CD14-positive monocyte (primary cell): ENCODE results near the gene YKT6. TPM values are rescaled to one million over a fixed set of nuclear protein-coding genes. Genes with fewer than 3 reads are reported as not detected.

Experiments used
- DNase-seq, 3 donors: peaks; one replicate each; pipeline ENCODE4 v3.0.0-alpha.2; 2011 to 2022
- H2AFZ ChIP-seq: 2 replicates; pipeline ENCODE4 v1.6.0; 2012; ENCODE audit warnings: mild to moderate bottlenecking, low read depth, low read length, inconsistent platforms; ENCODE audit not compliant: insufficient read depth, poor library complexity, severe bottlenecking
- H3K27ac ChIP-seq, 2 donors: 1 replicate in 1 of 2; 2 replicates in 1 of 2; pipeline ENCODE4 v1.5.1; 2012 to 2013; ENCODE audit warnings: low read length in 2 of 2, control low read depth in 1 of 2, inconsistent platforms in 1 of 2, low read depth in 1 of 2, mild to moderate bottlenecking in 1 of 2
- H3K27me3 ChIP-seq, 2 donors: one replicate each; pipeline versions ENCODE4 v1.6.0 to v1.6.1; 2011 to 2013; ENCODE audit warnings: low read length in 2 of 2; ENCODE audit not compliant: control insufficient read depth in 2 of 2, insufficient read depth in 2 of 2
- H3K36me3 ChIP-seq, 2 donors: replicated peaks in 1 of 2; 1 replicate in 1 of 2; 2 replicates in 1 of 2; pipeline versions ENCODE4 v1.5.1 to v1.6.1; 2012 to 2013; ENCODE audit warnings: low read length in 2 of 2, control low read depth in 1 of 2, inconsistent platforms in 1 of 2, mild to moderate bottlenecking in 1 of 2; ENCODE audit not compliant: insufficient read depth in 2 of 2, control insufficient read depth in 1 of 2
- H3K4me1 ChIP-seq, 2 donors: 1 replicate in 1 of 2; 2 replicates in 1 of 2; pipeline versions ENCODE4 v1.5.1 to v1.6.1; 2012 to 2013; ENCODE audit warnings: low read length in 2 of 2, control low read depth in 1 of 2, inconsistent platforms in 1 of 2, mild to moderate bottlenecking in 1 of 2, moderate library complexity in 1 of 2; ENCODE audit not compliant: insufficient read depth in 2 of 2, control insufficient read depth in 1 of 2
- H3K4me2 ChIP-seq: replicated peaks from 2 replicates; pipeline ENCODE3; 2012; ENCODE audit warnings: low read length, moderate library complexity, mild to moderate bottlenecking; ENCODE audit not compliant: poor library complexity, severe bottlenecking; ENCODE audit errors: extremely low read depth
- H3K4me3 ChIP-seq, 3 experiments: fragments of 200-600 bp in 1 of 3; sonication (generic) in 1 of 3; replicated peaks in 1 of 3; 1 replicate in 2 of 3; 2 replicates in 1 of 3; pipeline ENCODE4 v1.5.1; 2011 to 2013; ENCODE audit warnings: low read length in 3 of 3, mild to moderate bottlenecking in 3 of 3, control low read depth in 2 of 3, low read depth in 2 of 3, inconsistent platforms in 1 of 3, moderate library complexity in 1 of 3
- H3K79me2 ChIP-seq: 2 replicates; pipeline ENCODE4 v1.6.0; 2012; ENCODE audit warnings: mild to moderate bottlenecking, control low read depth, inconsistent platforms, low read length, moderate library complexity; ENCODE audit not compliant: insufficient read depth
- H3K9ac ChIP-seq: 2 replicates; pipeline ENCODE4 v1.6.0; 2017; ENCODE audit warnings: low read length, mild to moderate bottlenecking; ENCODE audit not compliant: insufficient read depth, poor library complexity, severe bottlenecking
- H3K9me3 ChIP-seq, 2 donors: replicated peaks in 1 of 2; 1 replicate in 1 of 2; 2 replicates in 1 of 2; pipeline versions ENCODE4 v1.5.1 to v1.6.1; 2012 to 2013; ENCODE audit warnings: low read length in 2 of 2, control low read depth in 1 of 2; ENCODE audit not compliant: control insufficient read depth in 1 of 2, insufficient read depth in 1 of 2
- H4K20me1 ChIP-seq: 2 replicates; pipeline ENCODE4 v1.6.0; 2012; ENCODE audit warnings: mild to moderate bottlenecking, low read length, control low read depth, moderate library complexity; ENCODE audit not compliant: insufficient read depth
- H3K27ac Mint-ChIP-seq, 7 donors: one replicate each; pipeline ENCODE4 v1.8.0; 2020; ENCODE audit warnings: mild to moderate bottlenecking in 7 of 7, mixed read lengths in 7 of 7, moderate library complexity in 6 of 7, inconsistent platforms in 2 of 7
- H3K27me3 Mint-ChIP-seq, 3 donors: one replicate each; pipeline ENCODE4 v1.8.0; 2021 to 2022; ENCODE audit warnings: low read depth in 3 of 3, mild to moderate bottlenecking in 3 of 3, mixed read lengths in 3 of 3, moderate library complexity in 3 of 3, inconsistent platforms in 1 of 3
- H3K36me3 Mint-ChIP-seq, 2 donors: one replicate each; pipeline ENCODE4 v1.8.0; 2020; ENCODE audit warnings: mixed read lengths in 2 of 2, inconsistent platforms in 1 of 2, mild to moderate bottlenecking in 1 of 2
- H3K4me1 Mint-ChIP-seq: one replicate; pipeline ENCODE4 v1.8.0; 2020; ENCODE audit warnings: mild to moderate bottlenecking, mixed read lengths
- H3K4me3 Mint-ChIP-seq, 2 donors: one replicate each; pipeline ENCODE4 v1.8.0; 2020; ENCODE audit warnings: mild to moderate bottlenecking in 2 of 2, mixed read lengths in 2 of 2, moderate library complexity in 1 of 2
- H3K9me3 Mint-ChIP-seq, 7 donors: one replicate each; pipeline ENCODE4 v1.8.0; 2020 to 2022; ENCODE audit warnings: mixed read lengths in 7 of 7, mild to moderate bottlenecking in 6 of 7, moderate library complexity in 6 of 7, inconsistent platforms in 2 of 7
- WGBS: methylation state at CpG from one replicate; pipeline ENCODE4 v1.1.5; 2013; ENCODE audit warnings: missing lambda C conversion rate; ENCODE audit not compliant: insufficient coverage; 5-methylcytosine and 5-hydroxymethylcytosine counted together
- intact Hi-C, 2 donors: fragments of 100-400 bp; cut with micrococcal nuclease; formaldehyde crosslinking; loops; one replicate each; pipeline versions ENCODE4 v1.15.0 to v1.15.1; 2023
- polyA plus RNA-seq, 3 donors: library from polyadenylated mRNA; depleted of rRNA in 1 of 3; unstranded in 2 of 3; stranded (reverse) in 1 of 3; fragments of 300-500 nt in 2 of 3; fragments of >200 nt in 1 of 3; fragmentation: Illumina TruSeq in 2 of 3; gene quantifications; 1 replicate in 2 of 3; 2 replicates in 1 of 3; pipeline ENCODE4 v1.2.3, GENCODE V29; 2012 to 2021
- TF ChIP-seq, protein P1 (sequence below): fragments of 200-600 bp; IDR thresholded peaks from one replicate; pipeline ENCODE4 v1.8.0; 2022; ENCODE audit warnings: antibody characterized with exemption, mild to moderate bottlenecking

The YKT6 gene
- polyA plus RNA-seq, 3 donors: 26.4 to 45.7 (median 35.2) TPM

- Histone ChIP-seq H3K9ac (no peak overlapping the region), H4K20me1 (no peaks in the 10 kb centered on the region), H3K36me3 (no peaks in the 10 kb centered on the region), H3K27me3 (no peaks in the 10 kb centered on the region), H3K27ac (no peak overlapping the region), H3K4me2 (no peak overlapping the region), H2AFZ (no peak overlapping the region), H3K4me1 (no peaks in the 10 kb centered on the region), H3K4me3 (no peak overlapping the region), H3K79me2 (no peaks in the 10 kb centered on the region), H3K9me3 (no peaks in the 10 kb centered on the region)
- H3K27ac Mint-ChIP-seq: peak overlapping the region in 1 of 7 donors; percentile 50
- H3K27me3 Mint-ChIP-seq: peaks cover 0 to 4% (median 1%) of the 10 kb centered on the region in 3 donors
- H3K4me3 Mint-ChIP-seq: no peak overlapping the region
- WGBS: 89% methylated on average over 6 of the region's 10 CpGs
- H3K36me3 Mint-ChIP-seq: no peaks in the 10 kb centered on the region
- TF ChIP-seq, protein P1, sequence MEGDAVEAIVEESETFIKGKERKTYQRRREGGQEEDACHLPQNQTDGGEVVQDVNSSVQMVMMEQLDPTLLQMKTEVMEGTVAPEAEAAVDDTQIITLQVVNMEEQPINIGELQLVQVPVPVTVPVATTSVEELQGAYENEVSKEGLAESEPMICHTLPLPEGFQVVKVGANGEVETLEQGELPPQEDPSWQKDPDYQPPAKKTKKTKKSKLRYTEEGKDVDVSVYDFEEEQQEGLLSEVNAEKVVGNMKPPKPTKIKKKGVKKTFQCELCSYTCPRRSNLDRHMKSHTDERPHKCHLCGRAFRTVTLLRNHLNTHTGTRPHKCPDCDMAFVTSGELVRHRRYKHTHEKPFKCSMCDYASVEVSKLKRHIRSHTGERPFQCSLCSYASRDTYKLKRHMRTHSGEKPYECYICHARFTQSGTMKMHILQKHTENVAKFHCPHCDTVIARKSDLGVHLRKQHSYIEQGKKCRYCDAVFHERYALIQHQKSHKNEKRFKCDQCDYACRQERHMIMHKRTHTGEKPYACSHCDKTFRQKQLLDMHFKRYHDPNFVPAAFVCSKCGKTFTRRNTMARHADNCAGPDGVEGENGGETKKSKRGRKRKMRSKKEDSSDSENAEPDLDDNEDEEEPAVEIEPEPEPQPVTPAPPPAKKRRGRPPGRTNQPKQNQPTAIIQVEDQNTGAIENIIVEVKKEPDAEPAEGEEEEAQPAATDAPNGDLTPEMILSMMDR: no peak
- intact Hi-C loops: no loop called here
- peaks cover 0 to 3% (median 0%) of the 10 kb centered on the region in 7 donors for H3K9me3 Mint-ChIP-seq
- DNase-seq: no peak
- no peaks in the 10 kb centered on the region for H3K4me1 Mint-ChIP-seq
Observed at GRCh38 chr7:44247868-44248651, 47.3 kb downstream of the YKT6 start.

- no peak overlapping the region for H3K4me3 Mint-ChIP-seq
- H3K4me2 ChIP-seq: no peak overlapping the region
- no peaks in the 10 kb centered on the region for H3K36me3 ChIP-seq
- H3K27me3 Mint-ChIP-seq: peaks cover 0 to 2% (median 1%) of the 10 kb centered on the region in 3 donors
- no peaks in the 10 kb centered on the region for H3K4me1 ChIP-seq
- no peaks in the 10 kb centered on the region for H3K79me2 ChIP-seq
- H3K4me3 ChIP-seq: no peak overlapping the region
- no peaks in the 10 kb centered on the region for H3K9me3 ChIP-seq
- H2AFZ ChIP-seq: no peak overlapping the region
- no peaks in the 10 kb centered on the region for H3K27me3 ChIP-seq
- TF ChIP-seq, protein P1: no peak
- no peak overlapping the region for H3K27ac Mint-ChIP-seq
- no peak for DNase-seq
- peaks cover 0 to 3% (median 2%) of the 10 kb centered on the region in 7 donors for H3K9me3 Mint-ChIP-seq
- no peaks in the 10 kb centered on the region for H4K20me1 ChIP-seq
- 89% methylated on average over 15 of the region's 15 CpGs for WGBS
- no peak overlapping the region for H3K27ac ChIP-seq
- intact Hi-C loops: no loop called here
- no peak overlapping the region for H3K9ac ChIP-seq
- H3K4me1 Mint-ChIP-seq: no peaks in the 10 kb centered on the region
- H3K36me3 Mint-ChIP-seq: no peaks in the 10 kb centered on the region
Observed at GRCh38 chr7:44249639-44250234, 49.0 kb downstream of the YKT6 start.
